Gastroesophageal sphincter (tissue), 4 donors: Measurements from ENCODE around the gene CSNK1A1L. TPM values are rescaled to one million over a fixed set of nuclear protein-coding genes. Genes with fewer than 3 reads are reported as not detected.

Experiments
- ATAC-seq: fragments of 150-250 bp; one replicate; pipeline ENCODE4 v1.9.1; 2016; ENCODE audit warnings: mild to moderate bottlenecking, moderate library complexity
- H3K27ac ChIP-seq, 4 donors: fragments of 200-600 bp; sonication (generic) in 3 of 4; 1 replicate in 3 of 4; 2 replicates in 1 of 4; pipeline ENCODE4 v1.5.1; 2016 to 2019
- H3K27me3 ChIP-seq: fragments of 200-600 bp; sonication (generic); one replicate; pipeline ENCODE4 v1.5.1; 2019
- H3K36me3 ChIP-seq, 2 donors: fragments of 200-600 bp; sonication (generic); one replicate each; pipeline ENCODE4 v1.5.1; 2019; ENCODE audit warnings: control low read depth in 1 of 2
- H3K4me1 ChIP-seq, 3 donors: fragments of 200-600 bp; sonication (generic); 1 replicate in 2 of 3; 2 replicates in 1 of 3; pipeline ENCODE4 v1.5.1; 2016 to 2019; ENCODE audit warnings: control low read depth in 2 of 3
- H3K4me3 ChIP-seq, 2 donors: fragments of 200-600 bp; sonication (generic); one replicate each; pipeline ENCODE4 v1.5.1; 2019; ENCODE audit warnings: mild to moderate bottlenecking in 1 of 2, moderate library complexity in 1 of 2
- H3K9me3 ChIP-seq, 3 donors: fragments of 200-600 bp; sonication (generic); one replicate each; pipeline ENCODE4 v1.5.1; 2017 to 2019; ENCODE audit warnings: control low read depth in 2 of 3
- EP300 ChIP-seq: sonication (generic); formaldehyde crosslinking; IDR thresholded peaks from one replicate; pipeline ENCODE4 v1.6.1; 2017; ENCODE audit warnings: antibody characterized with exemption, mild to moderate bottlenecking
- POLR2A ChIP-seq, 2 donors: fragments of 450-650 bp; IDR thresholded peaks; one replicate each; pipeline ENCODE4 v1.6.1; 2017; ENCODE audit warnings: antibody characterized with exemption in 2 of 2, mild to moderate bottlenecking in 2 of 2, moderate library complexity in 1 of 2
- POLR2AphosphoS5 ChIP-seq: sonication (generic); formaldehyde crosslinking; IDR thresholded peaks from one replicate; pipeline ENCODE4 v1.6.1; 2017; ENCODE audit warnings: antibody characterized with exemption
- WGBS, 2 donors: methylation state at CpG; one replicate each; pipeline ENCODE4 v1.1.5; 2018; ENCODE audit warnings: low coverage in 1 of 2; 5-methylcytosine and 5-hydroxymethylcytosine counted together
- total RNA-seq, 4 donors: library from RNA; depleted of rRNA; stranded (reverse); fragments of >200 nt; gene quantifications; one replicate each; pipeline ENCODE4 v1.1.0, GENCODE V29; 2016
- TF ChIP-seq, protein P1 (sequence below), 4 experiments: fragments of 200-600 bp in 2 of 4; fragments of 450-650 bp in 2 of 4; sonication (generic) in 1 of 4; IDR thresholded peaks; one replicate each; pipeline ENCODE4 v1.5.1; 2017 to 2019; ENCODE audit warnings: antibody characterized with exemption in 4 of 4, mild to moderate bottlenecking in 2 of 4, moderate library complexity in 2 of 4

CSNK1A1L gene
- total RNA-seq, 4 donors from 2014 or later = 0.12 TPM; not detected in 3

DNA sequence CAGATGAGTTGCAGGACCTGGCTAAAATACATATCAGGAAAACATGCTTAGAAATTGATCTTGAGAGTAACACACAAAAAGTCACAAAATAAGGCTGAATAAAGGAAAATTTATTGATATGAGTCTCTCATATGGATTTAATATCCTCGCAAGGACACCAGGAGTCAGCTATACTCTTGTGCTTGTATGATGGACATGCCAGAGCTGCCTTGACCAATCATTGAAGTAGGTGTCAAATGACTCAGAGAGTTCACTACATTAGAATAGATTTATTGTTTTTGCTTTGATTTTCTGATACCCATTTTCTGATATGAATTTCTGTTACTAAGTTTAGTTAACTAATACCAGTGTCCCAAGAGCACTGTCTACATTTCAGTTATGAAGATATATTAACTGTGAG, 37.4 kb upstream of the CSNK1A1L start:
- no peaks in the 10 kb centered on the region for H3K4me1 ChIP-seq

GRCh38 chr13:37141011-37141410, 35.5 kb upstream of the CSNK1A1L start:
- no peak overlapping the region for H3K27ac ChIP-seq
- no peak overlapping the region for H3K4me3 ChIP-seq
- TF ChIP-seq POLR2A (IDR thresholded peaks at IDR 0.05) = no peak
- TF ChIP-seq, protein P1, sequence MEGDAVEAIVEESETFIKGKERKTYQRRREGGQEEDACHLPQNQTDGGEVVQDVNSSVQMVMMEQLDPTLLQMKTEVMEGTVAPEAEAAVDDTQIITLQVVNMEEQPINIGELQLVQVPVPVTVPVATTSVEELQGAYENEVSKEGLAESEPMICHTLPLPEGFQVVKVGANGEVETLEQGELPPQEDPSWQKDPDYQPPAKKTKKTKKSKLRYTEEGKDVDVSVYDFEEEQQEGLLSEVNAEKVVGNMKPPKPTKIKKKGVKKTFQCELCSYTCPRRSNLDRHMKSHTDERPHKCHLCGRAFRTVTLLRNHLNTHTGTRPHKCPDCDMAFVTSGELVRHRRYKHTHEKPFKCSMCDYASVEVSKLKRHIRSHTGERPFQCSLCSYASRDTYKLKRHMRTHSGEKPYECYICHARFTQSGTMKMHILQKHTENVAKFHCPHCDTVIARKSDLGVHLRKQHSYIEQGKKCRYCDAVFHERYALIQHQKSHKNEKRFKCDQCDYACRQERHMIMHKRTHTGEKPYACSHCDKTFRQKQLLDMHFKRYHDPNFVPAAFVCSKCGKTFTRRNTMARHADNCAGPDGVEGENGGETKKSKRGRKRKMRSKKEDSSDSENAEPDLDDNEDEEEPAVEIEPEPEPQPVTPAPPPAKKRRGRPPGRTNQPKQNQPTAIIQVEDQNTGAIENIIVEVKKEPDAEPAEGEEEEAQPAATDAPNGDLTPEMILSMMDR (IDR thresholded peaks at IDR 0.05) = no peak
- no peak for TF ChIP-seq EP300
- no peak for TF ChIP-seq POLR2AphosphoS5
- no peak for ATAC-seq
- no peaks in the 10 kb centered on the region for H3K27me3 ChIP-seq
- 50 to 78% methylated on average over 1 of the region's 1 CpG for WGBS, 2 donors
- H3K9me3 ChIP-seq = no peaks in the 10 kb centered on the region
- no peaks in the 10 kb centered on the region for H3K36me3 ChIP-seq
- no peaks in the 10 kb centered on the region for H3K4me1 ChIP-seq

More for the DNA sequence above, 37.4 kb upstream of the CSNK1A1L start:
- H3K27ac ChIP-seq = no peak overlapping the region
- no peaks in the 10 kb centered on the region for H3K27me3 ChIP-seq
- ATAC-seq = no peak
- no peaks in the 10 kb centered on the region for H3K9me3 ChIP-seq
- no peaks in the 10 kb centered on the region for H3K36me3 ChIP-seq
- 89 to 100% methylated on average over 1 of the region's 1 CpG for WGBS, 2 donors
- TF ChIP-seq POLR2A (IDR thresholded peaks at IDR 0.05) (no peak), EP300 (no peak), POLR2AphosphoS5 (no peak)
- TF ChIP-seq, protein P1 (IDR thresholded peaks at IDR 0.05) = no peak
- H3K4me3 ChIP-seq = no peak overlapping the region

DNA sequence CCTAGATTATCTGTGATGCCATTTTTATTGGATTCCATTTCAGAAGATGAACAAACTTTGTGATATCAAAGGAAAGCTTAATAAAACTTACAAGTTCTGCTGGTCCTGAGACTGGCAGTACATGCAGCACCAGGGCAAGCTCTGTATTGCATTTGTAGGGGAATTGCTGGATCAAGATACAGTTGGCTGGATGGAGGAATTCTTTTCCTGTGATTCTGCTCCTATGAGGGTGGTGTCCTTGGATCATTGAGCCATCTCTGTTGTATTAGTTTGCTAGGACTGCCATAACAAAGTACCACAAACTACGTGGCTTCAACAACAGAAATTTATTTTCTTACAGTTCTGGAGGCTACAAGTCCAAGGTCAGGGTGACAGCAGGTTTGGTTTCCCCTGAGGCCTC, 33.9 kb upstream of the CSNK1A1L start:
- no peak overlapping the region for H3K4me3 ChIP-seq
- H3K9me3 ChIP-seq = no peaks in the 10 kb centered on the region
- peak overlapping the region in 1 of 4 donors; percentile 18 for H3K27ac ChIP-seq
- H3K4me1 ChIP-seq = no peaks in the 10 kb centered on the region
- no peak for TF ChIP-seq POLR2A (IDR thresholded peaks at IDR 0.05)
- no peak for TF ChIP-seq EP300
- no peak for TF ChIP-seq POLR2AphosphoS5
- TF ChIP-seq, protein P1 (IDR thresholded peaks at IDR 0.05) = no peak
- 75% methylated on average over 1 of the region's 1 CpG; no CpG with 5 or more reads in 1 of the 2 donors for WGBS, 2 donors
- ATAC-seq = peak; percentile 74
- H3K36me3 ChIP-seq = no peaks in the 10 kb centered on the region
- H3K27me3 ChIP-seq = no peaks in the 10 kb centered on the region

- no peak for ATAC-seq
- Histone ChIP-seq H3K4me3 (no peak overlapping the region), H3K27ac (peak overlapping the region in 1 of 4 donors; percentile 18), H3K9me3 (no peaks in the 10 kb centered on the region), H3K36me3 (no peaks in the 10 kb centered on the region), H3K4me1 (no peaks in the 10 kb centered on the region), H3K27me3 (no peaks in the 10 kb centered on the region)
- 70 to 85% methylated on average over 2 to 3 of the region's 3 CpGs for WGBS, 2 donors
- TF ChIP-seq POLR2A (IDR thresholded peaks at IDR 0.05) (no peak), EP300 (no peak), POLR2AphosphoS5 (no peak)
- TF ChIP-seq, protein P1 (IDR thresholded peaks at IDR 0.05) = no peak
These were observed 33.5 kb upstream of the CSNK1A1L start for GRCh38 chr13:37138926-37139325.

DNA sequence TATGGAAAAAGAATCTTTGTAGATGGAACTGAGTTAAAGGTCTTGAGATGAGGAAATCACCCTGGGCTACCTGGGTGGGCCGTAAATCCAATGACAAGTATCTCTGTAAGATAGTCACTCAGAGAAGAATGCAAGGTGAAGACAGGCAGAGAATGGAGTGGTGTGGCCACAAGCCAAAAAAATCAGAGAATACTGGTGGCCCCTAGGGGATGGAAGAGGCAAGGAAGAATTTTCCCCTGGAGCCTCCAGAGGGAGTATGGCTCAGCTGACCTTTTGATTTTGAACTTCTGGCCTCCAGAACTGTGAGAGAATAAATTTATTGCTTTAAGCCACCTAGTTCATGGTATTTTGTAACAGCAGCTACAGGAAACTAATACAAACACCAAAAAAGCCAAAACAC, 32.7 kb upstream of the CSNK1A1L start:
- Histone ChIP-seq H3K27ac (no peak overlapping the region), H3K4me1 (no peaks in the 10 kb centered on the region), H3K4me3 (no peak overlapping the region), H3K27me3 (no peaks in the 10 kb centered on the region), H3K36me3 (no peaks in the 10 kb centered on the region), H3K9me3 (no peaks in the 10 kb centered on the region)
- 95 to 100% methylated on average over 1 of the region's 1 CpG for WGBS, 2 donors
- TF ChIP-seq POLR2AphosphoS5 (no peak), EP300 (no peak), POLR2A (IDR thresholded peaks at IDR 0.05) (no peak)
- TF ChIP-seq, protein P1 (IDR thresholded peaks at IDR 0.05) = no peak
- no peak for ATAC-seq
